Gastroesophageal sphincter (tissue), 4 donors: ENCODE data around the gene RPS14. TPM values are rescaled to one million over a fixed set of nuclear protein-coding genes. Genes with fewer than 3 reads are reported as not detected.

Experiments
- ATAC-seq: fragments of 150-250 bp; one replicate; pipeline ENCODE4 v1.9.1; 2016; ENCODE audit warnings: mild to moderate bottlenecking, moderate library complexity
- H3K27ac ChIP-seq, 4 donors: fragments of 200-600 bp; sonication (generic) in 3 of 4; 1 replicate in 3 of 4; 2 replicates in 1 of 4; pipeline ENCODE4 v1.5.1; 2016 to 2019
- H3K27me3 ChIP-seq: fragments of 200-600 bp; sonication (generic); one replicate; pipeline ENCODE4 v1.5.1; 2019
- H3K36me3 ChIP-seq, 2 donors: fragments of 200-600 bp; sonication (generic); one replicate each; pipeline ENCODE4 v1.5.1; 2019; ENCODE audit warnings: control low read depth in 1 of 2
- H3K4me1 ChIP-seq, 3 donors: fragments of 200-600 bp; sonication (generic); 1 replicate in 2 of 3; 2 replicates in 1 of 3; pipeline ENCODE4 v1.5.1; 2016 to 2019; ENCODE audit warnings: control low read depth in 2 of 3
- H3K4me3 ChIP-seq, 2 donors: fragments of 200-600 bp; sonication (generic); one replicate each; pipeline ENCODE4 v1.5.1; 2019; ENCODE audit warnings: mild to moderate bottlenecking in 1 of 2, moderate library complexity in 1 of 2
- H3K9me3 ChIP-seq, 3 donors: fragments of 200-600 bp; sonication (generic); one replicate each; pipeline ENCODE4 v1.5.1; 2017 to 2019; ENCODE audit warnings: control low read depth in 2 of 3
- EP300 ChIP-seq: sonication (generic); formaldehyde crosslinking; IDR thresholded peaks from one replicate; pipeline ENCODE4 v1.6.1; 2017; ENCODE audit warnings: antibody characterized with exemption, mild to moderate bottlenecking
- POLR2A ChIP-seq, 2 donors: fragments of 450-650 bp; IDR thresholded peaks; one replicate each; pipeline ENCODE4 v1.6.1; 2017; ENCODE audit warnings: antibody characterized with exemption in 2 of 2, mild to moderate bottlenecking in 2 of 2, moderate library complexity in 1 of 2
- POLR2AphosphoS5 ChIP-seq: sonication (generic); formaldehyde crosslinking; IDR thresholded peaks from one replicate; pipeline ENCODE4 v1.6.1; 2017; ENCODE audit warnings: antibody characterized with exemption
- WGBS, 2 donors: methylation state at CpG; one replicate each; pipeline ENCODE4 v1.1.5; 2018; ENCODE audit warnings: low coverage in 1 of 2; 5-methylcytosine and 5-hydroxymethylcytosine counted together
- total RNA-seq, 4 donors: library from RNA; depleted of rRNA; stranded (reverse); fragments of >200 nt; gene quantifications; one replicate each; pipeline ENCODE4 v1.1.0, GENCODE V29; 2016
- TF ChIP-seq, protein P1 (sequence below), 4 experiments: fragments of 200-600 bp in 2 of 4; fragments of 450-650 bp in 2 of 4; sonication (generic) in 1 of 4; IDR thresholded peaks; one replicate each; pipeline ENCODE4 v1.5.1; 2017 to 2019; ENCODE audit warnings: antibody characterized with exemption in 4 of 4, mild to moderate bottlenecking in 2 of 4, moderate library complexity in 2 of 4

Gene RPS14
- total RNA-seq, 4 donors from 2014 or later, result 1,275 to 3,828 (median 2,502) TPM

DNA sequence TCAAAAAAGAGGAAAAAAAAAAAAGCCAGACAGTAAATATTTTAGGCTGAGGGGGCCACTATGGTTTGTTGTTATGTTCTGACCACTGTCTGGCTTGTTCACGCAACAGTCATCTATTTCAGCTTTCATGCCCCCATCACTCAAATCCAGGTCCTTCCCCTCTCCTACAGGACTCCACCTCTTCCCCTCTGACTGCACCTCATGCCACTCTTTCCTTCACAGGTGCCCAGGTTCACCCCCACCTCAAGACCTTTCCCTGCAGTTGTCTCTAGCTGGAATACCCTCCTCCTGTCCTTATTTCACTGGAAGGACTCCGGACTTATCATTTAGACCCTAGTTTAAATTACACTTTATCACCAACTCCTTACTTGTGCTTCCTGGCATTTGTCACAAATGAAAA, 3.5 kb downstream of the RPS14 start:
- Histone ChIP-seq H3K9me3 (no peaks in the 10 kb centered on the region), H3K4me3 (no peak overlapping the region), H3K36me3 (peaks cover 17 to 66% of the 10 kb centered on the region in 2 donors), H3K27ac (no peak overlapping the region), H3K27me3 (no peaks in the 10 kb centered on the region), H3K4me1 (peaks cover 4 to 64% (median 11%) of the 10 kb centered on the region in 3 donors)
- no peak for ATAC-seq
- TF ChIP-seq POLR2A (IDR thresholded peaks at IDR 0.05), result no peak
- no peak for TF ChIP-seq POLR2AphosphoS5
- TF ChIP-seq EP300, result no peak
- TF ChIP-seq, protein P1, sequence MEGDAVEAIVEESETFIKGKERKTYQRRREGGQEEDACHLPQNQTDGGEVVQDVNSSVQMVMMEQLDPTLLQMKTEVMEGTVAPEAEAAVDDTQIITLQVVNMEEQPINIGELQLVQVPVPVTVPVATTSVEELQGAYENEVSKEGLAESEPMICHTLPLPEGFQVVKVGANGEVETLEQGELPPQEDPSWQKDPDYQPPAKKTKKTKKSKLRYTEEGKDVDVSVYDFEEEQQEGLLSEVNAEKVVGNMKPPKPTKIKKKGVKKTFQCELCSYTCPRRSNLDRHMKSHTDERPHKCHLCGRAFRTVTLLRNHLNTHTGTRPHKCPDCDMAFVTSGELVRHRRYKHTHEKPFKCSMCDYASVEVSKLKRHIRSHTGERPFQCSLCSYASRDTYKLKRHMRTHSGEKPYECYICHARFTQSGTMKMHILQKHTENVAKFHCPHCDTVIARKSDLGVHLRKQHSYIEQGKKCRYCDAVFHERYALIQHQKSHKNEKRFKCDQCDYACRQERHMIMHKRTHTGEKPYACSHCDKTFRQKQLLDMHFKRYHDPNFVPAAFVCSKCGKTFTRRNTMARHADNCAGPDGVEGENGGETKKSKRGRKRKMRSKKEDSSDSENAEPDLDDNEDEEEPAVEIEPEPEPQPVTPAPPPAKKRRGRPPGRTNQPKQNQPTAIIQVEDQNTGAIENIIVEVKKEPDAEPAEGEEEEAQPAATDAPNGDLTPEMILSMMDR (IDR thresholded peaks at IDR 0.05), result no peak
- 67 to 71% methylated on average over 2 of the region's 2 CpGs for WGBS, 2 donors

DNA sequence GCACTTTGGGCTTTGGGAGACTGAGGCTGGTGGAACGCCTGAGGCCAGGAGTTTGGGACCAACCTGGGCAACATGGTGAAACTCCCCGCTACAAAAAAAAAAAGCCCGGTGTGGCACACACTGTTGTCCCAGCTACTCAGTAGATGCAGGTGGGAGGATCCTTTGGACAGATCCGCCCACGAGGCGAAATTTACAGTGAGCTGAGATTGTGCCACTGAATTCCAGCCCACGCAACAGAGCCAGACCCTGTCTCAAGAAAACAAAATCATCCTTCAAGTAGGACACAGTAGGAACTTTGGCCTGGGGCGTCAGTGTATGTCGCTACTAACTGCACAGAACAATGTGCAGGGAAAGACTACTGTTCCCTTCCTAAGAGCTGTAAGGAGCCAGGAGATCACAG, 4.8 kb downstream of the RPS14 start:
- no peak overlapping the region for H3K27ac ChIP-seq
- ATAC-seq, result no peak
- H3K27me3 ChIP-seq, result no peaks in the 10 kb centered on the region
- H3K4me3 ChIP-seq, result no peak overlapping the region
- WGBS, 2 donors, result 80 to 83% methylated on average over 1 to 6 of the region's 9 CpGs
- H3K4me1 ChIP-seq, result peaks cover 4 to 60% (median 11%) of the 10 kb centered on the region in 3 donors
- TF ChIP-seq EP300, result no peak
- TF ChIP-seq POLR2AphosphoS5, result no peak
- TF ChIP-seq, protein P1 (IDR thresholded peaks at IDR 0.05), result no peak
- TF ChIP-seq POLR2A (IDR thresholded peaks at IDR 0.05), result no peak
- H3K9me3 ChIP-seq, result no peaks in the 10 kb centered on the region
- H3K36me3 ChIP-seq, result peaks cover 17 to 66% of the 10 kb centered on the region in 2 donors

DNA sequence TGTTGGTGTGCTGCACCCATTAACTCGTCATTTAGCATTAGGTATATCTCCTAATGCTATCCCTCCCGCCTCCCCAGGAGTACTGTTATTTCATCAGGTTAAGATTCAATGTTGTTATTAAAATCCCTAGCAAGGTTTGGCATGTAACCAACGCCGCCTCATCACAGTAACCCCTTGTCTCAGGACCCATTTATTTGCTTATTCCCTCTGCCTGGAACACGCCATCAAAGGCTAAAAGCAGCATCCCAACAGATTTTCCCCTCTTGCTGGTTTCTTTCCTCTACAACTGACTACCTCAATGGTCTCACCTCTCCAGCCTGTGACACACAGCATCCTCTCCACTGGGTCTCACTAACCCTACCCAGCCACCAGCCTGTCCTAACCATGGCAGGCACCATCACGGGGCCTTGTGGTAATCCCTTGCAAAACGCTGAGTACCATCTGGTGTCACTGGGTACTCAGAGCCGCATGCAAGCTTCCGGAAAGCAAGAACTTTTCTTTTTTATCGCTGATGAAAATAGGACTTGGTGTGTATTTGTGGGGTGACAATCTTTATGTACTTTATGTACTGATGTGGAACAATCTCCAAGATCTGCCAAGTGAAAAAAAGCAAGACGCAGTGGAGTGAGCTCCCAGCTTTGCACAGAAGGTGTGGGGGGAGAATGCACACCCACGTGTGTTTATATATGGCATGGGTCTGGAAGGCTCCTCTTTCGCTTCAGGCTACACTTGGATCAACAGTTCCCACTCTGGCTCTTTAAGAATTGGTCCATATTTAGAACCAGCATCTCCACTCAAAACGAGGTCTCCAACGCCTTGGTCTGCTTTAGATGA, 6.1 kb downstream of the RPS14 start:
- WGBS, 2 donors, result 50 to 66% methylated on average over 5 to 15 of the region's 15 CpGs
- no peaks in the 10 kb centered on the region for H3K27me3 ChIP-seq
- no peaks in the 10 kb centered on the region for H3K9me3 ChIP-seq
- TF ChIP-seq POLR2AphosphoS5 (no peak), EP300 (no peak), POLR2A (IDR thresholded peaks at IDR 0.05) (no peak)
- TF ChIP-seq, protein P1 (IDR thresholded peaks at IDR 0.05), result no peak
- peaks cover 17 to 66% of the 10 kb centered on the region in 2 donors for H3K36me3 ChIP-seq
- peaks cover 4 to 55% (median 9%) of the 10 kb centered on the region in 3 donors for H3K4me1 ChIP-seq
- no peak overlapping the region for H3K27ac ChIP-seq
- ATAC-seq, result no peak
- H3K4me3 ChIP-seq, result no peak overlapping the region

DNA sequence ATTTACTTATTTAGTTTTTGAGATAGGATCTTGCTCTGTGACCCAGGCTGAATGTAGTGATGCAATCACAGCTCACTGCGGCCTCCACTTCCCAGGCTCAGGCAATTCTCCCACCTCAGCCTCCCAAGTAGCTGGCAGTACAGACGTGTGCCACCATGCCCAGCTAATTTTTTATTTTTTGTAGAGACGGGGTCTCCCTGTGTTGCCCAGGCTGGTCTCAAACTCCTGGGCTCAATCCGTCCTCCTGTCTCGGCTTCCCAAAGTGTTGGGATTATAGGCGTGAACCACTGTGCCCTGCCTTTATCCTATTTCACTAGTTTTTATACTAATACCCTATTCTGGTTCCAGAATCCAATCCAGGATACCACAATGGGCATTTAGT, 6.8 kb downstream of the RPS14 start:
- Histone ChIP-seq H3K9me3 (no peaks in the 10 kb centered on the region), H3K27me3 (no peaks in the 10 kb centered on the region), H3K4me1 (peaks cover 0 to 48% (median 2%) of the 10 kb centered on the region in 3 donors), H3K36me3 (peaks cover 17 to 64% of the 10 kb centered on the region in 2 donors), H3K4me3 (no peak overlapping the region), H3K27ac (peak overlapping the region in 2 of 4 donors; percentile 39 to 40)
- no peak for TF ChIP-seq POLR2AphosphoS5
- TF ChIP-seq EP300, result no peak
- no peak for TF ChIP-seq POLR2A (IDR thresholded peaks at IDR 0.05)
- TF ChIP-seq, protein P1 (IDR thresholded peaks at IDR 0.05), result no peak
- 83 to 85% methylated on average over 6 of the region's 6 CpGs for WGBS, 2 donors
- no peak for ATAC-seq
